ENCODE data around the gene CACNA1F. TPM values are rescaled to one million over a fixed set of nuclear protein-coding genes. Genes with fewer than 3 reads are reported as not detected.

The CACNA1F gene
- total RNA-seq, 1 experiment from 2014 or later, result not detected

DNA sequence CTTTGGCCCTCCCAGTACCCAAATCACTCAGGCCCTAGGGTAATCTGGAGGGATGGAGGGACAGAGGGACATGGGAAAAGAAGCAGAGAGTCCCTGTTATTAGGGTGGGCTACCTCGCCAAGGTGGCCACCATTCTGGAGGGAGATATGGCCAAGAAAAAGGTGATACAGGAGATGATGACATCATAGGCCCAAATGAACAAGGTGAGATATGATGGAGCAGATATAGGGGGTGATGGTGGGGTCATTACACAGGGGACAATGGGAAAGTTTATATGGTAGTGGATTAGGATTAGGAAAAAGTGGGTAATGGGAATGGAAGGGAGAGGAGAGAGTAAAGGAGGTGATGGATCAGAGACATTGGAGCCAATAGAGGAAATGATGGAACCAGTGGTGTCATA is 20.3 kb downstream of the CACNA1F start:
- no peak overlapping the region for H2AFZ ChIP-seq
- no peaks in the 10 kb centered on the region for H3K9me3 ChIP-seq (ENCODE audit: insufficient read depth, low read depth)
- no peaks in the 10 kb centered on the region for H3K9me2 ChIP-seq (ENCODE audit: insufficient read depth)
- no peak overlapping the region for H3K27ac ChIP-seq
- no peaks in the 10 kb centered on the region for H4K20me1 ChIP-seq (ENCODE audit: insufficient read depth)
- DNase-seq, result no peak
- no peaks in the 10 kb centered on the region for H3K36me3 ChIP-seq (ENCODE audit: low read depth)
- peaks cover 3% of the 10 kb centered on the region; the same call in 1 of the 2 replicates for H3K27me3 ChIP-seq (ENCODE audit: insufficient read depth, low read depth)
- no peaks in the 10 kb centered on the region for H3F3A ChIP-seq (ENCODE audit: insufficient read depth, low read depth)
- POLR2A ChIA-PET (ENCODE audit: unreplicated experiment), result no interaction called here
- H3K79me2 ChIP-seq (ENCODE audit: low read depth), result no peaks in the 10 kb centered on the region
- H3K4me3 ChIP-seq, result no peak overlapping the region
- CTCF ChIA-PET, result no interaction called here
- no TSS peak for BruUV-seq (replicated peaks)
- H3K4me1 ChIP-seq (replicated peaks; ENCODE audit: insufficient read depth), result no peaks in the 10 kb centered on the region
- intact Hi-C loops (cut with micrococcal nuclease; ENCODE audit: unreplicated experiment), result no loop called here
- no peak overlapping the region for H3K4me2 ChIP-seq
- no peak for TF ChIP-seq EZH2 (IDR thresholded peaks at IDR 0.05; ENCODE audit: low read depth)
- TF ChIP-seq, protein P1, sequence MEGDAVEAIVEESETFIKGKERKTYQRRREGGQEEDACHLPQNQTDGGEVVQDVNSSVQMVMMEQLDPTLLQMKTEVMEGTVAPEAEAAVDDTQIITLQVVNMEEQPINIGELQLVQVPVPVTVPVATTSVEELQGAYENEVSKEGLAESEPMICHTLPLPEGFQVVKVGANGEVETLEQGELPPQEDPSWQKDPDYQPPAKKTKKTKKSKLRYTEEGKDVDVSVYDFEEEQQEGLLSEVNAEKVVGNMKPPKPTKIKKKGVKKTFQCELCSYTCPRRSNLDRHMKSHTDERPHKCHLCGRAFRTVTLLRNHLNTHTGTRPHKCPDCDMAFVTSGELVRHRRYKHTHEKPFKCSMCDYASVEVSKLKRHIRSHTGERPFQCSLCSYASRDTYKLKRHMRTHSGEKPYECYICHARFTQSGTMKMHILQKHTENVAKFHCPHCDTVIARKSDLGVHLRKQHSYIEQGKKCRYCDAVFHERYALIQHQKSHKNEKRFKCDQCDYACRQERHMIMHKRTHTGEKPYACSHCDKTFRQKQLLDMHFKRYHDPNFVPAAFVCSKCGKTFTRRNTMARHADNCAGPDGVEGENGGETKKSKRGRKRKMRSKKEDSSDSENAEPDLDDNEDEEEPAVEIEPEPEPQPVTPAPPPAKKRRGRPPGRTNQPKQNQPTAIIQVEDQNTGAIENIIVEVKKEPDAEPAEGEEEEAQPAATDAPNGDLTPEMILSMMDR (conservative IDR thresholded peaks at IDR 0.05), result no peak

DNA sequence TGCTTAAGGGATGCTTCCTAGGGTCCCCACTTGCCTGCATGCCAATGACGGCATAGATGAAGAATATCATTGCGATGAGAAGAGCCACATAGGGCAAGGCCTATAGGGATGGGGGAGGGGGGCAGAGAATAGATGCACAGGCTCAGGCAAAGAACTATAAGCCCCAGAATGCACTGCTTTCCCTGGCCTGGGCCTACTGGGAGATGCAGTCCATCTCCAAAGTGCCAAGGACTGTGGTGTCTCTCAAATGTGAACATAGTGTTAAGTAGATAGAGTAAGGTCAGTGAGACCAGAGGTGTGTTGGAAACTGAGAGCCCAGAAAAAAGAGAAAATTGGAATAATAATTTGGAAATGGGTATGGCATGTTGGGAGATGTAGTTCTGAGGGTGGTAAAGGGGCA is 20.9 kb downstream of the CACNA1F start:
- intact Hi-C loops (cut with micrococcal nuclease; ENCODE audit: unreplicated experiment), result no loop called here
- no TSS peak for BruUV-seq (replicated peaks)
- POLR2A ChIA-PET (ENCODE audit: unreplicated experiment), result no interaction called here

DNA sequence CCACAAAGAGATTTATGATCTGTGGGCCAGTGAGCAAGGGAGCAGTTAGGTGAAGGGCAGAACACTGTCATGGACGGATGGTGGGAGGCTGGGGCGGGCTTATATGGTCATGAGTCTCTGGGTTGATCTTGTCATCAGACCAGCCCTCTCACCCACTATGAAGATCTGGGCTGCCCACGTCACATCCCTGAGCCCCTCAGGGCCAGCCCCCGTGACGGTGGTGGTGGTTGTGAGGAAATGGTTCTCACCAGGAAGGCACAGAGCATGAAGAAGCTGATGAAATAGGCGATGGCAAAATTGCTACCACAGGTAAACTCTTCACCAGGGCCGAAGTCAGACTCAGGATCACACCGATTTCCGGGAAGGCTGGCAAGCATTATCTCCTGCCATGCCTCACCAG is 22.1 kb downstream of the CACNA1F start:
- H3K4me2 ChIP-seq, result no peak overlapping the region
- no peak overlapping the region for H2AFZ ChIP-seq
- ChIA-PET CTCF (no interaction called here), POLR2A (ENCODE audit: unreplicated experiment) (no interaction called here)
- H3K27ac ChIP-seq, result no peak overlapping the region
- no peaks in the 10 kb centered on the region for H3F3A ChIP-seq (ENCODE audit: insufficient read depth, low read depth)
- no peaks in the 10 kb centered on the region for H3K9me2 ChIP-seq (ENCODE audit: insufficient read depth)
- H3K4me3 ChIP-seq, result no peak overlapping the region
- intact Hi-C loops (cut with micrococcal nuclease; ENCODE audit: unreplicated experiment), result no loop called here
- no peaks in the 10 kb centered on the region for H3K79me2 ChIP-seq (ENCODE audit: low read depth)
- no peak for TF ChIP-seq EZH2 (IDR thresholded peaks at IDR 0.05; ENCODE audit: low read depth)
- H3K36me3 ChIP-seq (ENCODE audit: low read depth), result no peaks in the 10 kb centered on the region
- no peak for DNase-seq
- no TSS peak for BruUV-seq (replicated peaks)
- H4K20me1 ChIP-seq (ENCODE audit: insufficient read depth), result no peaks in the 10 kb centered on the region
- no peaks in the 10 kb centered on the region for H3K4me1 ChIP-seq (replicated peaks; ENCODE audit: insufficient read depth)
- H3K9me3 ChIP-seq (ENCODE audit: insufficient read depth, low read depth), result no peaks in the 10 kb centered on the region
- peaks cover 3% of the 10 kb centered on the region; the same call in 1 of the 2 replicates for H3K27me3 ChIP-seq (ENCODE audit: insufficient read depth, low read depth)

More for the DNA sequence above, 20.9 kb downstream of the CACNA1F start:
- Histone ChIP-seq H3K4me2 (no peak overlapping the region), H2AFZ (no peak overlapping the region), H3K4me3 (no peak overlapping the region), H3K79me2 (ENCODE audit: low read depth) (no peaks in the 10 kb centered on the region), H3F3A (ENCODE audit: insufficient read depth, low read depth) (no peaks in the 10 kb centered on the region), H3K27ac (no peak overlapping the region), H3K27me3 (ENCODE audit: insufficient read depth, low read depth) (peaks cover 3% of the 10 kb centered on the region; the same call in 1 of the 2 replicates), H3K4me1 (replicated peaks; ENCODE audit: insufficient read depth) (no peaks in the 10 kb centered on the region), H3K9me2 (ENCODE audit: insufficient read depth) (no peaks in the 10 kb centered on the region), H4K20me1 (ENCODE audit: insufficient read depth) (no peaks in the 10 kb centered on the region), H3K9me3 (ENCODE audit: insufficient read depth, low read depth) (no peaks in the 10 kb centered on the region), H3K36me3 (ENCODE audit: low read depth) (no peaks in the 10 kb centered on the region)
- TF ChIP-seq EZH2 (IDR thresholded peaks at IDR 0.05; ENCODE audit: low read depth), result no peak
- TF ChIP-seq, protein P1 (conservative IDR thresholded peaks at IDR 0.05), result no peak
- CTCF ChIA-PET, result no interaction called here
- DNase-seq, result no peak

DNA sequence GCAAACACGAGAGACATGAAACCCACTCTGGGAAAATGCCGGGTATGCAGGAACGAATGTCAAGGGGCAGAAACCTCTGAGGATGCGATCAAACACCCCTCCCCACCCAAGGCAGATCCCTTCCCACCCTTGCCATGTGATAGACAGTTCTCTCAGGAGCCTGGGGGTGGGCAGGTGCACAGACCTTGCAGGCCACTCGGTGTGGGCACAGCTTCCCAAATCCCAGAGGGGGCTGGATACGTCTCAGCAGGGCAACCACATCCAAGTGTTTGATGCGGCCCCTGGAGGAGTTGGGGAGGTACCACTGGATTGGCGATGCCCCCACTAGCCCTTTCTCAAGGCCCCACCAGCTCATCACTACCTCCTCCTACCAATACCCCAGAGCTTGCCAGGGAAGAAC is 22.7 kb downstream of the CACNA1F start:
- no peaks in the 10 kb centered on the region for H4K20me1 ChIP-seq (ENCODE audit: insufficient read depth)
- no peaks in the 10 kb centered on the region for H3K79me2 ChIP-seq (ENCODE audit: low read depth)
- no peaks in the 10 kb centered on the region for H3K9me2 ChIP-seq (ENCODE audit: insufficient read depth)
- intact Hi-C loops (cut with micrococcal nuclease; ENCODE audit: unreplicated experiment), result no loop called here
- no peaks in the 10 kb centered on the region for H3F3A ChIP-seq (ENCODE audit: insufficient read depth, low read depth)
- H3K9me3 ChIP-seq (ENCODE audit: insufficient read depth, low read depth), result no peaks in the 10 kb centered on the region
- no peaks in the 10 kb centered on the region for H3K36me3 ChIP-seq (ENCODE audit: low read depth)
- TF ChIP-seq EZH2 (IDR thresholded peaks at IDR 0.05; ENCODE audit: low read depth), result no peak
- TF ChIP-seq, protein P1 (conservative IDR thresholded peaks at IDR 0.05), result no peak
- peaks cover 3% of the 10 kb centered on the region; the same call in 1 of the 2 replicates for H3K27me3 ChIP-seq (ENCODE audit: insufficient read depth, low read depth)
- no peak for DNase-seq
- ChIA-PET POLR2A (ENCODE audit: unreplicated experiment) (no interaction called here), CTCF (no interaction called here)
- H3K4me2 ChIP-seq, result no peak overlapping the region
- H3K4me3 ChIP-seq, result no peak overlapping the region
- no TSS peak for BruUV-seq (replicated peaks)
- no peak overlapping the region for H2AFZ ChIP-seq
- no peaks in the 10 kb centered on the region for H3K4me1 ChIP-seq (replicated peaks; ENCODE audit: insufficient read depth)
- no peak overlapping the region for H3K27ac ChIP-seq
